Left ventricle myocardium inferior (tissue), 1 donor: ENCODE measurements around the gene SLC39A1. TPM values are rescaled to one million over a fixed set of nuclear protein-coding genes. Genes with fewer than 3 reads are reported as not detected.

Source experiments
- DNase-seq: peaks from one replicate; pipeline ENCODE4 v3.0.0-alpha.2; 2020
- H3K27ac ChIP-seq: fragments of 200-600 bp; replicated peaks from 2 replicates; pipeline ENCODE4 v1.8.0; 2021
- H3K27me3 ChIP-seq: fragments of 200-600 bp; 2 replicates; pipeline ENCODE4 v1.8.0; 2021; ENCODE audit warnings: low read depth
- H3K36me3 ChIP-seq: fragments of 200-600 bp; 2 replicates; pipeline ENCODE4 v1.8.0; 2021
- H3K4me1 ChIP-seq: fragments of 200-600 bp; 2 replicates; pipeline ENCODE4 v1.8.0; 2021
- H3K4me3 ChIP-seq: fragments of 200-600 bp; 2 replicates; pipeline ENCODE4 v1.8.0; 2021; ENCODE audit warnings: mild to moderate bottlenecking, moderate library complexity
- H3K9me3 ChIP-seq: fragments of 200-600 bp; replicated peaks from 2 replicates; pipeline ENCODE4 v1.8.0; 2021
- CTCF ChIP-seq: fragments of 200-600 bp; IDR thresholded peaks from 2 replicates; pipeline ENCODE4 v1.8.0; 2021; ENCODE audit warnings: antibody characterized with exemption, mild to moderate bottlenecking, borderline replicate concordance
- intact Hi-C: fragments of 100-400 bp; cut with micrococcal nuclease; formaldehyde crosslinking; loops from one replicate; pipeline ENCODE4 v1.11.0; 2022
- total RNA-seq: library from RNA; stranded (reverse); fragmentation: NEBNext Ultra II Directional; extraction: Animal tissue kit (Norgen Biotek cat#: 25700); gene quantifications from one replicate; pipeline ENCODE4 v1.2.1, GENCODE V29; 2021
- donor health status: DM: no; HTN: yes; CAD: no; lungs with severe emphysema.

The SLC39A1 gene
- total RNA-seq, 1 donor from 2014 or later, result 39.8 TPM

- TF ChIP-seq CTCF, result no peak
- H3K9me3 ChIP-seq, result no peaks in the 10 kb centered on the region
These were observed 7.0 kb upstream of the SLC39A1 start for GRCh38 chr1:153970346-153970745.

GRCh38 chr1:153968972-153969371, 5.6 kb upstream of the SLC39A1 start:
- Histone ChIP-seq H3K9me3 (no peaks in the 10 kb centered on the region), H3K36me3 (peaks cover 10% of the 10 kb centered on the region), H3K4me3 (no peak overlapping the region), H3K27ac (no peak overlapping the region), H3K4me1 (peaks cover 38% of the 10 kb centered on the region), H3K27me3 (no peaks in the 10 kb centered on the region)
- TF ChIP-seq CTCF, result no peak
- intact Hi-C loops, result no loop called here
- no peak for DNase-seq

More at GRCh38 chr1:153970346-153970745, 7.0 kb upstream of the SLC39A1 start:
- H3K36me3 ChIP-seq, result peaks cover 24% of the 10 kb centered on the region
- no peaks in the 10 kb centered on the region for H3K27me3 ChIP-seq
- H3K27ac ChIP-seq, result no peak overlapping the region
- H3K4me3 ChIP-seq, result no peak overlapping the region
- DNase-seq, result no peak
- intact Hi-C loops, result no loop called here
- peaks cover 29% of the 10 kb centered on the region for H3K4me1 ChIP-seq

GRCh38 chr1:153968408-153968807, 5.1 kb upstream of the SLC39A1 start:
- H3K27me3 ChIP-seq, result no peaks in the 10 kb centered on the region
- H3K4me1 ChIP-seq, result peaks cover 41% of the 10 kb centered on the region
- peaks cover 4% of the 10 kb centered on the region for H3K36me3 ChIP-seq
- H3K9me3 ChIP-seq, result no peaks in the 10 kb centered on the region
- intact Hi-C loops, result no loop called here
- peak overlapping the region; percentile 72 for H3K4me3 ChIP-seq
- DNase-seq, result no peak
- peak overlapping the region; percentile 96 for H3K27ac ChIP-seq
- no peak for TF ChIP-seq CTCF

- intact Hi-C loops, result no loop called here
- TF ChIP-seq CTCF, result no peak
- no peak for DNase-seq
- Histone ChIP-seq H3K4me1 (peaks cover 44% of the 10 kb centered on the region), H3K4me3 (peak overlapping the region; percentile 72), H3K9me3 (no peaks in the 10 kb centered on the region), H3K27me3 (no peaks in the 10 kb centered on the region), H3K27ac (peak overlapping the region; percentile 96), H3K36me3 (no peaks in the 10 kb centered on the region)
These were observed 4.6 kb upstream of the SLC39A1 start for GRCh38 chr1:153968000-153968363.

- H3K27ac ChIP-seq, result peak within 1 kb of the TSS; percentile 96
- H3K27me3 ChIP-seq, result no peaks in the 10 kb centered on the region
- DNase-seq, result peak; percentile 93
- no peaks in the 10 kb centered on the region for H3K36me3 ChIP-seq
- peaks cover 51% of the 10 kb centered on the region for H3K4me1 ChIP-seq
- intact Hi-C loops, result no loop called here
- TF ChIP-seq CTCF, result peak; percentile 56
- peak within 1 kb of the TSS; percentile 72 for H3K4me3 ChIP-seq
- no peaks in the 10 kb centered on the region for H3K9me3 ChIP-seq
These were observed 4.0 kb upstream of the SLC39A1 start, which contains the start of gene CREB3L4 for GRCh38 chr1:153967107-153967999. CREB3L4 (plus strand) TSS chr1:153967902; CDS start chr1:153968526, 624 bp downstream.
